Natural killer cell treated with Interleukin-12 subunit alpha and Interleukin-12 subunit beta and Interleukin-15 and Interleukin-18, amount 100 ng/mL, for 72 hours (primary cell): ENCODE data around the gene XKR7. TPM values are rescaled to one million over a fixed set of nuclear protein-coding genes. Genes with fewer than 3 reads are reported as not detected.

Experiments
- ATAC-seq, 2 donors: fragments of 150-1000 bp; cut with Tn5 transposase in 1 of 2; sonication (Bioruptor Pico), chemical (Tn5 transposase) in 1 of 2; 2 replicates each; pipeline ENCODE4 v1.10.0; 2021
- DNase-seq: peaks from one replicate; pipeline ENCODE4 v3.0.0; 2022; ENCODE audit warnings: low spot score
- H3K27ac Mint-ChIP-seq, 2 donors: 1 replicate in 1 of 2; 2 replicates in 1 of 2; pipeline ENCODE4 v1.8.0; 2022; ENCODE audit warnings: mixed read lengths in 2 of 2, mild to moderate bottlenecking in 1 of 2, moderate library complexity in 1 of 2
- H3K27me3 Mint-ChIP-seq, 2 donors: 1 replicate in 1 of 2; 2 replicates in 1 of 2; pipeline ENCODE4 v1.8.0; 2022; ENCODE audit warnings: mixed read lengths in 2 of 2
- H3K36me3 Mint-ChIP-seq: one replicate; pipeline ENCODE4 v1.8.0; 2022; ENCODE audit warnings: mixed read lengths
- H3K4me1 Mint-ChIP-seq, 2 donors: 1 replicate in 1 of 2; 2 replicates in 1 of 2; pipeline ENCODE4 v1.8.0; 2022; ENCODE audit warnings: low read depth in 2 of 2, mixed read lengths in 2 of 2, mild to moderate bottlenecking in 1 of 2
- H3K4me3 Mint-ChIP-seq: one replicate; pipeline ENCODE4 v1.8.0; 2022; ENCODE audit warnings: mixed read lengths
- H3K9me3 Mint-ChIP-seq: 2 replicates; pipeline ENCODE4 v1.8.0; 2022; ENCODE audit warnings: mixed read lengths
- total RNA-seq, 2 donors: library from RNA; stranded (reverse); gene quantifications; one replicate each; pipeline ENCODE4 v1.2.3, GENCODE V29; 2022

XKR7 gene
- total RNA-seq, 2 donors from 2014 or later: 0.05 TPM; not detected in 1

- Mint-ChIP-seq H3K4me1 (no peaks in the 10 kb centered on the region), H3K27me3 (peaks cover 26 to 39% of the 10 kb centered on the region in 2 donors), H3K4me3 (no peak overlapping the region), H3K36me3 (no peaks in the 10 kb centered on the region), H3K9me3 (no peaks in the 10 kb centered on the region), H3K27ac (no peak overlapping the region)
- ATAC-seq: no peak
- no peak for DNase-seq
Measured at GRCh38 chr20:31975874-31976273, 7.9 kb downstream of the XKR7 start.

- Mint-ChIP-seq H3K4me1 (no peaks in the 10 kb centered on the region), H3K4me3 (no peak overlapping the region), H3K27ac (no peak overlapping the region), H3K9me3 (no peaks in the 10 kb centered on the region), H3K36me3 (no peaks in the 10 kb centered on the region), H3K27me3 (peaks cover 28 to 37% of the 10 kb centered on the region in 2 donors)
- DNase-seq (no peak), ATAC-seq (no peak)
Measured at GRCh38 chr20:31977080-31977479, 9.1 kb downstream of the XKR7 start.

GRCh38 chr20:31979713-31980426 is 11.9 kb downstream of the XKR7 start:
- ATAC-seq (no peak), DNase-seq (no peak)
- Mint-ChIP-seq H3K36me3 (no peaks in the 10 kb centered on the region), H3K9me3 (no peaks in the 10 kb centered on the region), H3K4me1 (no peaks in the 10 kb centered on the region), H3K27ac (no peak overlapping the region), H3K4me3 (no peak overlapping the region), H3K27me3 (peaks cover 24 to 30% of the 10 kb centered on the region in 2 donors)

- Mint-ChIP-seq H3K9me3 (no peaks in the 10 kb centered on the region), H3K4me1 (no peaks in the 10 kb centered on the region), H3K36me3 (no peaks in the 10 kb centered on the region), H3K27ac (no peak overlapping the region), H3K4me3 (no peak overlapping the region), H3K27me3 (peaks cover 16 to 22% of the 10 kb centered on the region in 2 donors)
- ATAC-seq (peak in 1 of 2 donors; percentile 48), DNase-seq (no peak)
Measured at GRCh38 chr20:31981784-31982183, 13.8 kb downstream of the XKR7 start.

- H3K9me3 Mint-ChIP-seq: no peaks in the 10 kb centered on the region
- no peak overlapping the region for H3K4me3 Mint-ChIP-seq
- peaks cover 10 to 14% of the 10 kb centered on the region in 2 donors for H3K27me3 Mint-ChIP-seq
- no peaks in the 10 kb centered on the region for H3K4me1 Mint-ChIP-seq
- no peaks in the 10 kb centered on the region for H3K36me3 Mint-ChIP-seq
- no peak for ATAC-seq
- H3K27ac Mint-ChIP-seq: no peak overlapping the region
- no peak for DNase-seq
Measured at GRCh38 chr20:31984981-31985471, 17.1 kb downstream of the XKR7 start.

GRCh38 chr20:31987744-31988143 is 19.8 kb downstream of the XKR7 start:
- H3K9me3 Mint-ChIP-seq: no peaks in the 10 kb centered on the region
- DNase-seq: no peak
- H3K4me1 Mint-ChIP-seq: no peaks in the 10 kb centered on the region
- no peak overlapping the region for H3K4me3 Mint-ChIP-seq
- H3K36me3 Mint-ChIP-seq: no peaks in the 10 kb centered on the region
- H3K27ac Mint-ChIP-seq: no peak overlapping the region
- peaks cover 12 to 15% of the 10 kb centered on the region in 2 donors for H3K27me3 Mint-ChIP-seq
- no peak for ATAC-seq

GRCh38 chr20:31988430-31989015 is 20.6 kb downstream of the XKR7 start:
- H3K9me3 Mint-ChIP-seq: no peaks in the 10 kb centered on the region
- H3K4me1 Mint-ChIP-seq: no peaks in the 10 kb centered on the region
- peaks cover 8 to 15% of the 10 kb centered on the region in 2 donors for H3K27me3 Mint-ChIP-seq
- H3K36me3 Mint-ChIP-seq: no peaks in the 10 kb centered on the region
- ATAC-seq (no peak), DNase-seq (no peak)
- H3K27ac Mint-ChIP-seq: no peak overlapping the region
- no peak overlapping the region for H3K4me3 Mint-ChIP-seq

GRCh38 chr20:31989030-31989645 is 21.2 kb downstream of the XKR7 start:
- no peaks in the 10 kb centered on the region for H3K36me3 Mint-ChIP-seq
- no peaks in the 10 kb centered on the region for H3K4me1 Mint-ChIP-seq
- H3K4me3 Mint-ChIP-seq: no peak overlapping the region
- no peak overlapping the region for H3K27ac Mint-ChIP-seq
- DNase-seq (no peak), ATAC-seq (no peak)
- peaks cover 14 to 21% of the 10 kb centered on the region in 2 donors for H3K27me3 Mint-ChIP-seq
- no peaks in the 10 kb centered on the region for H3K9me3 Mint-ChIP-seq

- ATAC-seq (peak in 1 of 2 donors; percentile 49), DNase-seq (no peak)
- Mint-ChIP-seq H3K36me3 (no peaks in the 10 kb centered on the region), H3K4me1 (peaks cover 0 to 2% of the 10 kb centered on the region in 2 donors), H3K9me3 (no peaks in the 10 kb centered on the region), H3K27me3 (peaks cover 22 to 27% of the 10 kb centered on the region in 2 donors), H3K27ac (no peak overlapping the region), H3K4me3 (no peak overlapping the region)
Measured at GRCh38 chr20:31990641-31991338, 22.8 kb downstream of the XKR7 start.

- Mint-ChIP-seq H3K36me3 (no peaks in the 10 kb centered on the region), H3K4me1 (peaks cover 0 to 6% of the 10 kb centered on the region in 2 donors), H3K27me3 (peaks cover 27 to 33% of the 10 kb centered on the region in 2 donors), H3K4me3 (no peak overlapping the region), H3K9me3 (no peaks in the 10 kb centered on the region), H3K27ac (no peak overlapping the region)
- no peak for ATAC-seq
- no peak for DNase-seq
Measured at GRCh38 chr20:31991339-31991705, 23.4 kb downstream of the XKR7 start.

- no peak for ATAC-seq
- Mint-ChIP-seq H3K4me3 (no peak overlapping the region), H3K27ac (no peak overlapping the region), H3K27me3 (peaks cover 33 to 40% of the 10 kb centered on the region in 2 donors), H3K9me3 (no peaks in the 10 kb centered on the region), H3K4me1 (peaks cover 0 to 6% of the 10 kb centered on the region in 2 donors), H3K36me3 (no peaks in the 10 kb centered on the region)
- no peak for DNase-seq
Measured at GRCh38 chr20:31992086-31992485, 24.1 kb downstream of the XKR7 start.

GRCh38 chr20:31996996-31997395 is 29.0 kb downstream of the XKR7 start:
- DNase-seq (no peak), ATAC-seq (no peak)
- no peak overlapping the region for H3K4me3 Mint-ChIP-seq
- no peak overlapping the region for H3K27ac Mint-ChIP-seq
- H3K9me3 Mint-ChIP-seq: no peaks in the 10 kb centered on the region
- H3K4me1 Mint-ChIP-seq: peaks cover 0 to 6% of the 10 kb centered on the region in 2 donors
- H3K36me3 Mint-ChIP-seq: no peaks in the 10 kb centered on the region
- peaks cover 36 to 37% of the 10 kb centered on the region in 2 donors for H3K27me3 Mint-ChIP-seq

- DNase-seq: no peak
- Mint-ChIP-seq H3K9me3 (no peaks in the 10 kb centered on the region), H3K36me3 (no peaks in the 10 kb centered on the region), H3K4me3 (no peak overlapping the region), H3K27ac (no peak overlapping the region), H3K4me1 (peaks cover 0 to 6% of the 10 kb centered on the region in 2 donors), H3K27me3 (peaks cover 28 to 32% of the 10 kb centered on the region in 2 donors)
- ATAC-seq: no peak
Measured at GRCh38 chr20:31998246-31998645, 30.3 kb downstream of the XKR7 start.
